ENCODE results near the gene HOXC9. TPM values are rescaled to one million over a fixed set of nuclear protein-coding genes. Genes with fewer than 3 reads are reported as not detected.

Gene HOXC9
- total RNA-seq, 1 donor, result not detected

GRCh38 chr12:53998110-53998899, 1.7 kb upstream of the HOXC9 start:
- TF ChIP-seq, protein P1, sequence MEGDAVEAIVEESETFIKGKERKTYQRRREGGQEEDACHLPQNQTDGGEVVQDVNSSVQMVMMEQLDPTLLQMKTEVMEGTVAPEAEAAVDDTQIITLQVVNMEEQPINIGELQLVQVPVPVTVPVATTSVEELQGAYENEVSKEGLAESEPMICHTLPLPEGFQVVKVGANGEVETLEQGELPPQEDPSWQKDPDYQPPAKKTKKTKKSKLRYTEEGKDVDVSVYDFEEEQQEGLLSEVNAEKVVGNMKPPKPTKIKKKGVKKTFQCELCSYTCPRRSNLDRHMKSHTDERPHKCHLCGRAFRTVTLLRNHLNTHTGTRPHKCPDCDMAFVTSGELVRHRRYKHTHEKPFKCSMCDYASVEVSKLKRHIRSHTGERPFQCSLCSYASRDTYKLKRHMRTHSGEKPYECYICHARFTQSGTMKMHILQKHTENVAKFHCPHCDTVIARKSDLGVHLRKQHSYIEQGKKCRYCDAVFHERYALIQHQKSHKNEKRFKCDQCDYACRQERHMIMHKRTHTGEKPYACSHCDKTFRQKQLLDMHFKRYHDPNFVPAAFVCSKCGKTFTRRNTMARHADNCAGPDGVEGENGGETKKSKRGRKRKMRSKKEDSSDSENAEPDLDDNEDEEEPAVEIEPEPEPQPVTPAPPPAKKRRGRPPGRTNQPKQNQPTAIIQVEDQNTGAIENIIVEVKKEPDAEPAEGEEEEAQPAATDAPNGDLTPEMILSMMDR (IDR thresholded peaks at IDR 0.05; ENCODE audit: insufficient read depth, low read length), result no peak
- no peak overlapping the region for H3K4me3 ChIP-seq (ENCODE audit: low read depth, low read length)
- no peak for DNase-seq (ENCODE audit: low read depth)

DNA sequence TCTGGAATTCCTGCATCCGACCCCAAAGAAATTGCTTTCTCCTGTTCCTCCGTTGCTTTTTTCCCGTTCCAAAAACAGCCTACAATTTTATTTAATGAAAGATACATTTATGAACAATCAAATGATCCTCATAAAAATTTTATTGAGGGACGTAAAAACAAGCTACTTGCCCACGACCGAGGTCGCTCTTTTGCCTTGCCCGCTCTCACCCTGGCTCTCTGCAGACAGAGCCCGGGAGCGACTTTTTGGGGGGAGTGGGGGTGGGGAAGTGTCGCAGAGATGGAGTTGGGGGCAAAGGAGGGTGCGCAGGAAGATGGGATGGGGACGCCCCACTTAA, 1.1 kb upstream of the HOXC9 start:
- TF ChIP-seq, protein P1 (IDR thresholded peaks at IDR 0.05; ENCODE audit: insufficient read depth, low read length), result no peak
- H3K4me3 ChIP-seq (ENCODE audit: low read depth, low read length), result no peak overlapping the region
- DNase-seq (ENCODE audit: low read depth), result no peak

- peak overlapping the region; percentile 62 for H3K4me3 ChIP-seq (ENCODE audit: low read depth, low read length)
- DNase-seq (ENCODE audit: low read depth), result peak; percentile 77
- TF ChIP-seq, protein P1 (IDR thresholded peaks at IDR 0.05; ENCODE audit: insufficient read depth, low read length), result no peak
Observed at GRCh38 chr12:53999559-54000115, 324 bp upstream of the HOXC9 start.

- no peak for DNase-seq (ENCODE audit: low read depth)
- H3K4me3 ChIP-seq (ENCODE audit: low read depth, low read length), result peak overlapping the region; percentile 62
- TF ChIP-seq, protein P1 (IDR thresholded peaks at IDR 0.05; ENCODE audit: insufficient read depth, low read length), result no peak
Observed at GRCh38 chr12:54001283-54002187, 1.6 kb downstream of the HOXC9 start.

DNA sequence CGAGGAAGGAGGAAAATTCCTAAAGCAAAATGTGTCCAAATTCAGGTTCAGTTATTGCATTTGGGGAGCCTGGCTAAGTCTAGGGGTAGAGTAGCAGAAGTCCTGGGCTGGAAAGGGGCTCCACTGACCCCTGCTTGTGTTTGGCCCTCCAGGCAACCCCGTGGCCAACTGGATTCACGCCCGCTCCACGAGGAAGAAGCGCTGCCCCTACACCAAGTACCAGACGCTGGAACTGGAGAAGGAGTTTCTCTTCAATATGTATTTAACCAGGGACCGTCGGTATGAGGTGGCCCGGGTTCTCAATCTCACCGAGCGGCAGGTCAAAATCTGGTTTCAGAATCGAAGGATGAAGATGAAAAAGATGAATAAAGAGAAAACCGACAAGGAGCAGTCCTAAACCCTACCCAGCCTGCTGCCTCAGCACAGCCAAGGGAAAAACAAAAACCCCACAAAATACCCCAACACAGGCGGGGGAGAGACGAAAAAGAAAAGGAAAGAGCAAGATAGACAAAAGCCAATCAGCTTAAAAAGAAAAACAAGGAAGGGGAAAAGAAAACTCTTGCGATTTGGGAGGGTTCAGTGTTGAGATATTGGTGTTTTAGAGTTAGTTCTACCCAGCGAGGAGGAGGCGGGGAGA, 2.4 kb downstream of the HOXC9 start:
- no peak overlapping the region for H3K4me3 ChIP-seq (ENCODE audit: low read depth, low read length)
- TF ChIP-seq, protein P1 (IDR thresholded peaks at IDR 0.05; ENCODE audit: insufficient read depth, low read length), result no peak
- no peak for DNase-seq (ENCODE audit: low read depth)

- no peak for DNase-seq (ENCODE audit: low read depth)
- no peak overlapping the region for H3K4me3 ChIP-seq (ENCODE audit: low read depth, low read length)
- TF ChIP-seq, protein P1 (IDR thresholded peaks at IDR 0.05; ENCODE audit: insufficient read depth, low read length), result no peak
Observed at GRCh38 chr12:54002915-54003389, 3.0 kb downstream of the HOXC9 start.

All from fibroblast of the aortic adventitia (primary cell).